ENCODE results near the gene ZFP14. TPM values are rescaled to one million over a fixed set of nuclear protein-coding genes. Genes with fewer than 3 reads are reported as not detected.
"Not testable (repeated sequence)": the region's sequence is repeated elsewhere in the genome, so short reads cannot be mapped to it uniquely, and the experiment has no call there.

ZFP14 gene
- total RNA-seq, 2 donors from 2014 or later: 2.9 to 3.3 TPM

DNA sequence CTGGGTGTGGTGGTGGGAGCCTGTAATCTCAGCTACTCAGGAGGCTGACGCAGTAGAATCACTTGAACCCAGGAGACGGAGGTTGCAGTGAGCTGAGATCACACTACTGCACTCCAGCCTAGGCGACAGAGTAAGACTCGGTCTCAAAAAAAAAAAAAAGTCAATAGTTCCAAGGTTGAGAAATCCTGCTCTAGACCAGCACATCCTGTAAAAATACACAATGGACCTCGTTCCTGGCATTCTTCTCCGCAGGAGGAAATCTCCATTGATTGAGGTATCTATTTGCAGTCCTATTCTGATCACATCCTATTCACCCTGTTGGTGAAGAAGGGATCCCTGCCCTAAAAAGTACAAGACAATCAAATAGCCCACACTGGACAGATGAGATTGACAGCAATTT lies 15.2 kb downstream of the ZFP14 start:
- intact Hi-C loops (cut with DNase I): no loop called here
- no peak for ATAC-seq
- DNase-seq: no peak

DNA sequence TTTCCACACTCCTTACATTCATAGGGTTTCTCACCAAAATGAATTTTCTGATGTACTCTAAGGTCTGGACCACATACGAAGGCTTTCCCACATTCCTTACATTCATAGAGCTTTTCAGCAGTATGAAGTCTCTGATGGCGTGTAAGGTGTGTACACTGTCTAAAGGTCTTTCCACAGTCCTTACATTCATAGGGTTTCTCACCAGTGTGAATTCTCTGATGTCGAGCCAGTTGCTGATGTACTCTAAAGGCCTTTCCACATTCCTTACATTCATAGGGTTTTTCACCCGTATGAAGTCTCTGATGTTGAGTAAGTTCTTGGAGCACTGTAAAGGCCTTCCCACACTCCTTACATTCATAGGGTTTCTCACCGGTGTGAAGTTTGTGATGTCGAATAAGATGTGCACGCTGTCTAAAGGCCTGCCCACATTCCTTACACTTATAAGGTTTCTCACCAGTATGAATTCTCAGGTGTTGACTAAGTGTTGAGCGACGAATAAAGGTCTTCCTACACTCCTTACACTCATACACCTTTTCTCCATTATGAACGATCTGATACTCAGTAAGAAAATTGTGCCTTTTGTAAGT lies 38.1 kb downstream of the ZFP14 start:
- ATAC-seq: no peak
- no peak for DNase-seq
- intact Hi-C loops (cut with DNase I): no loop called here

DNA sequence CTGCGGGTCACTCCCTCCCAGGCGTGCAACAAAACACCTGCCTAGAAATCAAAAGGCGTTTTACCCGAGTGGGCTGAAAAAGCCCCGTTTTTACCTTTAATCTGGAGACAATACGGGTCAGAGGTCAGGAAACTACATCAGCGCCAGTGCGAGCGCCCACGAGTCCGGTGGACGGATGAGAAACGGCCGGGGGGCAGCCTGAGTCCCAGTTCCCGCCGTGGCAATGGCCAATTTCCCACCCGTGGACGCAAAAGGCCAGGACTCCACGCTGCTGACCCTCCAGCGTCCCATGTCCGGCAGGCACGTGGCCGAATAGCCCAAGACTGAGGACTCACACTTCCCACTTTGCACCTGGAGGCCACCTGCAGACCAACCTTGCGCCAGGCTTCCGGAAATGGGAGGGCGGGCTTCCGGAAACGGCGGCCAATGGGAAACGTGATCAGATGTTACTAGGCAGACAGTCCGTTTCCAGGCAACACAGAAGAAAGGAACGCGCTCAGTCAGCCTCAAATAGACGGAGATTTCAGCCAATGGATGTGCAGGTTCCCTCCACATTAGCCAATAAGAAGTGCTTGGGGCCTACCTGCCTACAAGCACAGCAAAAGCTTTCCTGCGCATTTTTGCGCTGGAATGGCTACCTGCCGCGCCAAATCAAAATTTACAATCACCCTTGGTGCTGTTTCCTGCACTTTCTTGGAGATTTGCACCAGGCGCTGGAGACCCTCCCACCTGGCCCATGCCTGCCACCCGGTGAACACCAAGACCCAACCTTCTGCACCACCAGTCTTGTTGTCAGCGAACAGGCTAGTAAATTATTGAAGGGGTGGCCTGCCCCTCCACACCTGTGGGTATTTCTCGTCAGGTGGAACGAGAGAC lies 47.4 kb downstream of the ZFP14 start:
- ATAC-seq (peak; percentile 99 to 100), DNase-seq (peak; percentile 86)
- intact Hi-C loops (cut with DNase I): no loop called here

DNA sequence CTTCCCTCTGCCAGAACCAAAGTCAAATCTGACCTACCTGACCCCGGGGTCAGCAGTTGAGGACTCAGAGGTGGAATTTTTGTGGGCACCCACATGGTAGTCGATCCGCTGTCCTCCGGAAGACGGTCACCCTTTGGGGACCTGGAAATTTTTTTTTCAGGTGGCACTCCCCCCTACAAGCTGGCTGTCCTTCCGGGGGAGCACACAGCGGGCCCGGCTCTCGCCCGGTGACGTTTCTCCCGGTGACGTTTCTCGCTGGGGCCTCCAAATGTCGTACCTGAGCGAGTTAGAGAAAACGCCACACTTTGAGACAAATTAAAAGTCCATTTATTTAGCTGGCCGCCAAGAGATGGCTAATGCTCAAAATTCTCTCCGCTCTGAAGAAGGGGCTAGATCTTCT lies 48.8 kb downstream of the ZFP14 start:
- DNase-seq (no peak), ATAC-seq (no peak)
- intact Hi-C loops (cut with DNase I): no loop called here

DNA sequence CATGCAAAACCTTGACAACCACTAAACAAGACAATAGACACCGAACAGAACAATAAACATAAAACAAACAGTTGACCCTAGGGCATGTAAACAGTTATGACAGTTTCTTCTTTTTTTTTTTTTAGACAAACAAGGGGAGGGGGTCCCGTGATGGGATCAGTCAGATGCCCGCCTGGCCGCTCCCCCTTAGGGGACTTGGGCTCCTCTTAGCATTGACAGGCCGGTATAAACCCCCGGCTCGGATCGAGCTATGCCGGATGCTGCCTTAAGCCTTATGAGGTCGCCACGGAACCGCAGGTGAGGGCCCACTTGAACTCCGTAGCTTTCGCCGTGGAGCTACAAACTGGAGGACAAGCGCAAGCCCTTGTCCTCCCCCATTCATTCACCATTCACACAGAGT lies 49.5 kb downstream of the ZFP14 start:
- DNase-seq; ATAC-seq; intact Hi-C loops (cut with DNase I): not testable (repeated sequence)

DNA sequence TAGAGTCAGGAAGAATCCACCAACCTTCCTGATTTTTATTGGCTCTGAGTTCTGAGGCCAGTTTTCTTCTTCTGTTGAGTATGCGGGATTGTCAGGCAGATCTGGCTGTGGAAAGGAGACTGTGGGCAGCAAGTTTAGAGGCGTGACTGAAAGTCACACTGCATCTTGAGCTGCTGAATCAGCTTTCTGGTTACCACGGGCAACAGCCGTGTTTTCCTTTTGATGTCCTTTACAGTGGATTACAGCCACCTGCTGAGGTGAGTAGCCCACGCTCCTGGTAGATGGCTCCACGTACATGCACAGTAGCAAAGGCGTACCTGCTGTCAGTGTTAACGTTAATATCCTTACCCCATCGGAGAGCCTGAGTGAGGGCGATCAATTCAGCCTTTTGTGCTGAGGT lies 52.4 kb downstream of the ZFP14 start:
- ATAC-seq; intact Hi-C loops (cut with DNase I); DNase-seq: not testable (repeated sequence)

DNA sequence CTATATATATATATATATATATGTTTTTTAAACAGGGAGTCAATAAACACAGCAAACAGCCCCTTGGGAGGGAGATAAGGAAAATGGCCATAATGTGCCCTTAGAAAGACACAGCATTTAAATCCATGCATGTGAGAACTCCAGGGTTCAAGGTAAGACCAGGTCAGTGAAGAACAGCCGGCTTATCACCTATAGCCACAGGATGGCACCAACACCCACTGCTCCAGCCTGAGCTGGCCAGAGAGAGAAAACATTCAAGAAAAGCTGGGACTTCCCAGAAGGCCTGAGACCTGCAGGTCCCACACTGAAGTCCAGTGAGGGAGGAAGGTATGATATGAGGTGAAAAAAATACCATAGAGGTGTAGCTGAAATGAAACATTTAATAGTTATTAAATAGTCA lies 63.8 kb downstream of the ZFP14 start:
- DNase-seq; ATAC-seq; intact Hi-C loops (cut with DNase I): not testable (repeated sequence)

DNA sequence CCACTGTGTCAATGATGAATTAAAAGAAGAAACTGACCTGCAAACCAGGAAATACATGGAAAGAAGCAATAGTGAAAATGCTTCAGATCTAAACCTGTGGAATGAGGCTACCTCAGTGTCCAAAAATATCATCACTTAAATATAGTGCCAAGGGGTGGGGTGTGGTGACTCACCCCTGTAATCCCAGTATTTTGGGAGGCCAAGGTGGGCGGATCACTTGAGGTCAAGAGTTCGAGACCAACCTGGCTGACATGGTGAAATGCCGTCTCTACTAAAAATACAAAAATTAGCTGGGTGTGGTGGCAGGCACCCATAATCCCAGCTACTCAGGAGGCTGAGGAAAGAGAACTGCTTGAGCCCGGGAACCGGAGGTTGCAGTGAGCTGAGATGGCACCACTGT lies 64.9 kb downstream of the ZFP14 start:
- ATAC-seq; DNase-seq; intact Hi-C loops (cut with DNase I): not testable (repeated sequence)

DNA sequence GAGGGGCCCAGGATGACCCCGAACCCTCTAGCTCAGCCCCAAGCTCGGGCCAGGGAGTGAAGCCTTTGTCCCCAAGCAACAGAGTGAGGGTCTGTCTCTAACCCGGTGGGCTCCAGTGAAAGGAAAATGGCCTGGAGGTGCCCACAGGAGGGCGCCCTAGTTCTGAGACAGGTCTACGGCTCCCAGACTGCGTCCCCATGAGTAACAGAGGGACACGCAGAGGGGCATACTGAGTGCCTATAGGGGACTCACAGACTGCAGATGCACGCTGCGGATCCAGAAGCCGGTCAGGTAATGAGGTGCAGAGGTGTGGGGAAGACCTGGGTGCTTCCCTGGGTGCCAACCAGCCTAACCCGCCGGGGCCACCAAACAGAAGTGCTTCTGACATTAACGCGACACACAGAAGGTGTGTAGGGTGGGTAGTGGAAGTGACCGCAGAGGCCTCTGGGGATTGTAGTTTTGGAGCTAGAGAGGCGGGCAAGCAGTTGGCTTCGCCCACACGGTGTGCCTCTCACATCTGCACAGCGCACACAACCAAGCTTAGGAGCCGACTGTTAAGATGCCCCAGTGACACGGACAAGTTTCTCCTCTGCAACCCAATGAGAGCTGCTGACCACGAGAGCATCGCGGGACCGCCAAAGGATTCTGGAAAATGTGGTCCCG lies 67.8 kb downstream of the ZFP14 start:
- DNase-seq; ATAC-seq; intact Hi-C loops (cut with DNase I): not testable (repeated sequence)

DNA sequence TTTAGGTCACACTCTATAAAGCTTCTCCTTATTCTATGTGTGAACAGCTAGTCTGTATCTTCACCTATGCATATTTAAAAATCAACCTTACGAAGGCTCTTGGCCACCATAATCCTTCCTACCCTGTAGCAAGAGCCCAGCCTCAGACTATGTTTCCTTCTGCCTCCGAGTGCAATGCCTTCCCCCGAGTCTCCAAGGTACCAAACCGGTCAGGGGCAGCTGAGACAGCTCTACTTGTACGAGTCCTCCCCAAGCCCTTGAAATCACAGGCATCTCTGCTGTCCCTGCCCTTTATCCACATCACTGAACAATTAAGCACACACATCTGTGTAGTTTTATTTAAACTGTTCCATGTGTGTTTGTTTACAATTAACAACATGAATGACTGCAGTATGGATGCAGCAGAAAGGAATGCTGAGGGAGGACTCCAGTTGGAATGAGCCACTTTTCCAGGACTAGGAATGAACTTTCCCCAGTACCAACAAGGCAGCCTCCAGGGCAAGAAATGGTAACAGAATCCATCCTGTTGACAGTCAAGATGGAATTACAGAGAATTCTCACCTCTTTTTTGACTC lies 68.5 kb downstream of the ZFP14 start:
- intact Hi-C loops (cut with DNase I); ATAC-seq; DNase-seq: not testable (repeated sequence)

DNA sequence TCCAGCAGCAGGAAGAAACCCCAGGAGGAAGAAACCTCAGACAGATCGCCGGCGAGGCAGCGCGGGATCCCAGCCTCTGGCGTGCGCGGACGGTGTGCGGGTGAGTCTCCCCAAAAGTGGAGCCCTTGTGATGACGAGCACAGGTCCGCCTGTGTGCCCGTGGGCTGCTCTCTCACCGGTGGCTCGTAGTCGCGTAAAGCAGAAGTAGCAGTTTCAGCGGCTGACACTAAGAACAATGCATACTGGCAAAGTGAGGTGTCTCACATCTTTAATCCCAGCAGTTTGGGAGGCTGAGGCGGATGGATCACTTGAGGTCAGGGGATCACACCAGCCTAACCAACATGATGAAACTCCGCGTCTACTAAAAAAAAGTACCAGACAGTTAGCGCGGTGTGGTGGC lies 69.2 kb downstream of the ZFP14 start:
- intact Hi-C loops (cut with DNase I); ATAC-seq; DNase-seq: not testable (repeated sequence)

DNA sequence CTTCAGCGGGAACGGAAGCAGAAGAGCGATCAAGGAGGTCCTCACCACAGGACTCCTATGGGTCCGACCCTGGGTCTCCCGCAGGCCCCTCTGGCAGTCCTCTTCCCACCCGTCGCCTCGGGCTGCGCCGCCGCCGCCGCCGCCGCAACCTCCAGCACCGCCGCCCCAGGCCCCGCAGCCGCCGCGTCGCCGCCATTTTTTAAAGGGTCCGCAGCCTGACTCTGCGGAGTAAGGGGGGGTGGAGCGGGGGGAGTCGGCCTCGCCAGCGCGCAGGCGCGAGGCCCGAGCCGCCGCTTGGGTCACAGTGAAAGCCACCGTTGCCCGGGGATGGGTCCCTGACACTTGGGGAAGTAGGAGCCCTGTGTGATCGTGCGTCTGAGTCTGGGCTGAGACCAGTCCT lies 69.7 kb downstream of the ZFP14 start:
- DNase-seq; intact Hi-C loops (cut with DNase I); ATAC-seq: not testable (repeated sequence)

DNA sequence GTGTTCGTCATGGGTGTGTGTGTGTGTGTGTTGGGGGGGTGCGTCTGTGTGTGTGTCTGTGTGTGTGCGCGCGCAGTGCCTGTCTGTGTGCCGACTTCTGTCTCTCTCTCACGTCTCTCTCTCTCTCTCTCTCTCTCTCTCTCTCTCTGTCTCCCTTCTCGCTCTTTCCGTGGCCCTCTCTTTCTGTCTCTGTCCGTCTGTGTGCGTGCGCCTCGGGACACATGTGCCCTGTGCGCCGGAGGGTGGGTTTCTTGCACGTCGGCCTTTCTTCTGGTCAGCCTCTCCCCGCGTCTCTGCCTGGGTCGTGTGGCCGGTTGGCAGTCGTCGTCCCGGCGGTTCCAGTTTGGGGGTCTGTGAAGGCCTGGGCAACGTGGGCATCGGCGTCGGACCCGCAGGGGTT lies 86.7 kb downstream of the ZFP14 start:
- ATAC-seq; intact Hi-C loops (cut with DNase I); DNase-seq: not testable (repeated sequence)

Other genes with a start within 250 kb of the ZFP14 start
- gene CAPNS1, start 239.1 kb downstream of the ZFP14 start, total RNA-seq: 100 to 1,000 TPM; 614 TPM
- 1,000 to 10,000 TPM; 1,384 to 1,769 TPM for gene COX7A1, start 226.8 kb downstream of the ZFP14 start, total RNA-seq
- gene ZNF565, start 164.5 kb downstream of the ZFP14 start, total RNA-seq: 1 to 10 TPM; 4.5 to 4.8 TPM
- 10 to 100 TPM; 28.0 to 48.6 TPM for gene ZNF146, start 164.1 kb downstream of the ZFP14 start, total RNA-seq
- 1 to 10 TPM; 3.8 to 4.7 TPM for gene ZFP82, start 39.4 kb upstream of the ZFP14 start, total RNA-seq
- 10 to 100 TPM; 10.7 to 10.8 TPM for gene ZNF566, start 110.4 kb upstream of the ZFP14 start, total RNA-seq
- gene ZNF260, start 149.1 kb upstream of the ZFP14 start, total RNA-seq: 1 to 10 TPM; 6.2 to 7.3 TPM
- gene ZNF529, start 194.1 kb upstream of the ZFP14 start, total RNA-seq: 10 to 100 TPM; 12.3 to 12.7 TPM
- gene ZNF382, start 226.1 kb upstream of the ZFP14 start, total RNA-seq: 10 to 100 TPM; 12.1 to 13.1 TPM

Data from left cardiac atrium (tissue), 4 donors.